Fibroblast of villous mesenchyme (primary cell): ENCODE data around the gene ABCA7. TPM values are rescaled to one million over a fixed set of nuclear protein-coding genes. Genes with fewer than 3 reads are reported as not detected.
"Not testable (repeated sequence)": the region's sequence is repeated elsewhere in the genome, so short reads cannot be mapped to it uniquely, and the experiment has no call there.

ENCODE experiments used
- DNase-seq: peaks from one replicate; pipeline ENCODE4 v3.0.0-alpha.2; 2010; ENCODE audit warnings: low read depth
- H3K4me3 ChIP-seq: 2 replicates; pipeline ENCODE4 v1.5.1; 2011; ENCODE audit warnings: low read depth, mild to moderate bottlenecking, low read length
- CTCF ChIP-seq: IDR thresholded peaks from 2 replicates; pipeline ENCODE4 v1.5.1; 2012; ENCODE audit warnings: low read depth, mild to moderate bottlenecking, low read length; ENCODE audit not compliant: insufficient read depth
- small RNA-seq: library from RNA; depleted of rRNA; stranded (forward); fragments of <200 nt; gene quantifications from one replicate; pipeline ENCODE3, GENCODE V24; 2012
- total RNA-seq: library from RNA; depleted of rRNA; stranded (reverse); fragments of >200 nt; gene quantifications from 2 replicates; pipeline ENCODE4 v1.2.3, GENCODE V29; 2012

The ABCA7 gene
- total RNA-seq, 1 donor, result 11.2 TPM

GRCh38 chr19:1110809-1111640, 71.1 kb downstream of the ABCA7 start:
- DNase-seq, result no peak
- TF ChIP-seq CTCF, result no peak
- H3K4me3 ChIP-seq, result no peak overlapping the region

GRCh38 chr19:1111641-1112267, 71.8 kb downstream of the ABCA7 start:
- no peak for DNase-seq

GRCh38 chr19:1112268-1113029, 72.5 kb downstream of the ABCA7 start:
- no peak for DNase-seq
- no peak overlapping the region for H3K4me3 ChIP-seq
- TF ChIP-seq CTCF, result no peak

More at GRCh38 chr19:1111641-1112267, 71.8 kb downstream of the ABCA7 start:
- no peak overlapping the region for H3K4me3 ChIP-seq
- no peak for TF ChIP-seq CTCF

- peak; percentile 95 for DNase-seq
- H3K4me3 ChIP-seq, result no peak overlapping the region
- TF ChIP-seq CTCF, result peak; percentile 75
Measured at GRCh38 chr19:1113030-1113985, 73.4 kb downstream of the ABCA7 start.

- H3K4me3 ChIP-seq, result no peak overlapping the region
- no peak for TF ChIP-seq CTCF
- DNase-seq, result no peak
Measured at GRCh38 chr19:1113986-1114483, 74.1 kb downstream of the ABCA7 start.

GRCh38 chr19:1114728-1115127, 74.8 kb downstream of the ABCA7 start:
- DNase-seq, H3K4me3 ChIP-seq: not testable (repeated sequence)

Small RNA genes within 50 kb of the gene (small RNA-seq; reads per million reads assigned to genes)
- 13.4 reads per million, percentile 92 among the genes with 10 or more reads in this experiment for gene RNU6-2

Other genes starting within 250 kb of the ABCA7 start
- 117 and 129 TPM in 2 replicates for gene PTBP1, start 242.7 kb upstream of the ABCA7 start, total RNA-seq
- under 0.01 and 0.86 TPM in 2 replicates for gene PLPPR3, start 218.2 kb upstream of the ABCA7 start, total RNA-seq
- gene AZU1, start 212.3 kb upstream of the ABCA7 start, total RNA-seq, result not detected in 2 replicates
- not detected in 2 replicates for gene PRTN3, start 199.1 kb upstream of the ABCA7 start, total RNA-seq
- gene ELANE, start 187.8 kb upstream of the ABCA7 start, total RNA-seq, result not detected in 2 replicates
- gene CFD, start 180.4 kb upstream of the ABCA7 start, total RNA-seq, result 3.9 TPM in 2 replicates
- 26.8 and 30.0 TPM in 2 replicates for gene MED16, start 146.9 kb upstream of the ABCA7 start, total RNA-seq
- gene RNU6-9, start 146.6 kb upstream of the ABCA7 start, total RNA-seq, result not detected in 2 replicates
- 26.3 and 31.6 TPM in 2 replicates for gene R3HDM4, start 126.9 kb upstream of the ABCA7 start, total RNA-seq
- gene KISS1R, start 122.8 kb upstream of the ABCA7 start, total RNA-seq, result not detected in 2 replicates
- 39.3 and 45.8 TPM in 2 replicates for gene ARID3A, start 114.1 kb upstream of the ABCA7 start, total RNA-seq
- 49.7 and 77.3 TPM in 2 replicates for gene WDR18, start 55.8 kb upstream of the ABCA7 start, total RNA-seq
- gene GRIN3B, start 39.7 kb upstream of the ABCA7 start, total RNA-seq, result under 0.01 TPM in 2 replicates
- gene TMEM259, start 19.0 kb upstream of the ABCA7 start, total RNA-seq, result 79.2 and 84.6 TPM in 2 replicates
- gene RNU6-2, start 18.6 kb upstream of the ABCA7 start, total RNA-seq, result not detected in 2 replicates
- gene CNN2, start 13.5 kb upstream of the ABCA7 start, total RNA-seq, result 508 and 544 TPM in 2 replicates
- 0.43 and 0.97 TPM in 2 replicates for gene ARHGAP45, start 27.1 kb downstream of the ABCA7 start, total RNA-seq
- gene POLR2E, start 55.3 kb downstream of the ABCA7 start, total RNA-seq, result 69.5 and 71.2 TPM in 2 replicates
- gene GPX4, start 63.9 kb downstream of the ABCA7 start, total RNA-seq, result 254 and 337 TPM in 2 replicates
- gene SBNO2, start 134.2 kb downstream of the ABCA7 start, total RNA-seq, result 69.5 and 69.9 TPM in 2 replicates
- 90.8 and 94.1 TPM in 2 replicates for gene STK11, start 165.7 kb downstream of the ABCA7 start, total RNA-seq
- gene CBARP, start 197.9 kb downstream of the ABCA7 start, total RNA-seq, result 5.8 and 6.0 TPM in 2 replicates
- 12.1 and 15.1 TPM in 2 replicates for gene ATP5F1D, start 201.6 kb downstream of the ABCA7 start, total RNA-seq
- gene MIDN, start 208.5 kb downstream of the ABCA7 start, total RNA-seq, result 14.2 and 15.5 TPM in 2 replicates
- 85.5 and 140 TPM in 2 replicates for gene CIRBP, start 229.2 kb downstream of the ABCA7 start, total RNA-seq
- gene FAM174C, start 235.4 kb downstream of the ABCA7 start, total RNA-seq, result 17.3 and 21.9 TPM in 2 replicates
- not detected in 2 replicates for gene EFNA2, start 245.8 kb downstream of the ABCA7 start, total RNA-seq